A673 (cell line): ENCODE measurements around the gene MRPL27.
"Not testable (repeated sequence)": the region's sequence is repeated elsewhere in the genome, so short reads cannot be mapped to it uniquely, and the experiment has no call there.

Experiments used
- EZH2 ChIP-seq: fragments of 200-600 bp; sonication (generic); IDR thresholded peaks from 2 replicates; pipeline ENCODE4 v1.6.1; 2017; ENCODE audit warnings: borderline replicate concordance, low read depth, mild to moderate bottlenecking, mixed read lengths, antibody characterized with exemption, low read length; ENCODE audit not compliant: poor library complexity, severe bottlenecking
- TF ChIP-seq, protein P1 (sequence below): fragments of 300-800, 200-600 bp; sonication (generic); conservative IDR thresholded peaks from 2 replicates; pipeline ENCODE4 v1.5.1; 2017; ENCODE audit warnings: low read depth, mild to moderate bottlenecking, antibody characterized with exemption, low read length, moderate library complexity, mixed read lengths

- TF ChIP-seq, protein P1, sequence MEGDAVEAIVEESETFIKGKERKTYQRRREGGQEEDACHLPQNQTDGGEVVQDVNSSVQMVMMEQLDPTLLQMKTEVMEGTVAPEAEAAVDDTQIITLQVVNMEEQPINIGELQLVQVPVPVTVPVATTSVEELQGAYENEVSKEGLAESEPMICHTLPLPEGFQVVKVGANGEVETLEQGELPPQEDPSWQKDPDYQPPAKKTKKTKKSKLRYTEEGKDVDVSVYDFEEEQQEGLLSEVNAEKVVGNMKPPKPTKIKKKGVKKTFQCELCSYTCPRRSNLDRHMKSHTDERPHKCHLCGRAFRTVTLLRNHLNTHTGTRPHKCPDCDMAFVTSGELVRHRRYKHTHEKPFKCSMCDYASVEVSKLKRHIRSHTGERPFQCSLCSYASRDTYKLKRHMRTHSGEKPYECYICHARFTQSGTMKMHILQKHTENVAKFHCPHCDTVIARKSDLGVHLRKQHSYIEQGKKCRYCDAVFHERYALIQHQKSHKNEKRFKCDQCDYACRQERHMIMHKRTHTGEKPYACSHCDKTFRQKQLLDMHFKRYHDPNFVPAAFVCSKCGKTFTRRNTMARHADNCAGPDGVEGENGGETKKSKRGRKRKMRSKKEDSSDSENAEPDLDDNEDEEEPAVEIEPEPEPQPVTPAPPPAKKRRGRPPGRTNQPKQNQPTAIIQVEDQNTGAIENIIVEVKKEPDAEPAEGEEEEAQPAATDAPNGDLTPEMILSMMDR, result not testable (repeated sequence)
- not testable (repeated sequence) for TF ChIP-seq EZH2
These were observed 46.6 kb upstream of the MRPL27 start for GRCh38 chr17:50419577-50419976.
